BLaER1 (cell line): ENCODE measurements around the gene MAST3.
A peak's percentile ranks its signal among the peaks of the same experiment; 100 is the strongest.

ENCODE experiments used
- H3K27ac ChIP-seq: shearing (Covaris generic); formaldehyde crosslinking; 2 replicates; pipeline ENCODE4 v1.8.1; 2022
- H3K27me3 ChIP-seq: shearing (Covaris generic); formaldehyde crosslinking; 2 replicates; pipeline ENCODE4 v1.8.1; 2022
- H3K36me3 ChIP-seq: shearing (Covaris generic); formaldehyde crosslinking; 2 replicates; pipeline ENCODE4 v1.8.1; 2022
- H3K4me1 ChIP-seq: shearing (Covaris generic); formaldehyde crosslinking; 2 replicates; pipeline ENCODE4 v1.8.1; 2022
- H3K4me2 ChIP-seq: shearing (Covaris generic); formaldehyde crosslinking; 2 replicates; pipeline ENCODE4 v1.8.1; 2022
- H3K4me3 ChIP-seq: shearing (Covaris generic); formaldehyde crosslinking; 2 replicates; pipeline ENCODE4 v1.8.1; 2022
- H3K9ac ChIP-seq: shearing (Covaris generic); formaldehyde crosslinking; 2 replicates; pipeline ENCODE4 v1.8.1; 2022
- H3K9me3 ChIP-seq: shearing (Covaris generic); formaldehyde crosslinking; 2 replicates; pipeline ENCODE4 v1.8.1; 2022
- H4K20me1 ChIP-seq: shearing (Covaris generic); formaldehyde crosslinking; 2 replicates; pipeline ENCODE4 v1.8.1; 2022
- Cebpa-rat ChIP-seq: shearing (Covaris generic); IDR thresholded peaks from 2 replicates; pipeline ENCODE4 v1.8.1; 2022

Gene MAST3

GRCh38 chr19:18097217-18097992 is at the start of gene MAST3:
MAST3 (plus strand) TSS chr19:18097778; CDS start chr19:18097793, 15 bp downstream.
- Histone ChIP-seq H3K9ac (peak within 1 kb of the TSS; percentile 83), H3K4me3 (peak within 1 kb of the TSS; percentile 82), H3K27ac (peak within 1 kb of the TSS; percentile 73), H3K27me3 (no peaks in the 10 kb centered on the region), H3K4me2 (peak within 1 kb of the TSS; percentile 92), H3K9me3 (no peaks in the 10 kb centered on the region), H4K20me1 (no peaks in the 10 kb centered on the region), H3K36me3 (peaks cover 11% of the 10 kb centered on the region), H3K4me1 (peaks cover 49% of the 10 kb centered on the region)
- no peak for TF ChIP-seq Cebpa-rat

- Histone ChIP-seq H3K4me2 (no peak overlapping the region), H3K9me3 (no peaks in the 10 kb centered on the region), H4K20me1 (no peaks in the 10 kb centered on the region), H3K27me3 (no peaks in the 10 kb centered on the region), H3K27ac (peak overlapping the region; percentile 18; the same call in 1 of the 2 replicates), H3K9ac (no peak overlapping the region), H3K4me3 (no peak overlapping the region), H3K36me3 (no peaks in the 10 kb centered on the region), H3K4me1 (peaks cover 58% of the 10 kb centered on the region)
- no peak for TF ChIP-seq Cebpa-rat
These were observed 48.2 kb upstream of the MAST3 start for GRCh38 chr19:18049385-18049784.

GRCh38 chr19:18051887-18052286 is 45.7 kb upstream of the MAST3 start:
- peaks cover 33% of the 10 kb centered on the region for H3K4me1 ChIP-seq
- H3K9me3 ChIP-seq, result no peaks in the 10 kb centered on the region
- TF ChIP-seq Cebpa-rat, result no peak
- H4K20me1 ChIP-seq, result no peaks in the 10 kb centered on the region
- no peak overlapping the region for H3K9ac ChIP-seq
- no peaks in the 10 kb centered on the region for H3K27me3 ChIP-seq
- peak overlapping the region; percentile 59 for H3K4me2 ChIP-seq
- H3K36me3 ChIP-seq, result no peaks in the 10 kb centered on the region
- no peak overlapping the region for H3K4me3 ChIP-seq
- H3K27ac ChIP-seq, result no peak overlapping the region

- no peak for TF ChIP-seq Cebpa-rat
- H3K4me3 ChIP-seq, result no peak overlapping the region
- no peak overlapping the region for H3K9ac ChIP-seq
- no peaks in the 10 kb centered on the region for H4K20me1 ChIP-seq
- H3K27ac ChIP-seq, result no peak overlapping the region
- peaks cover 42% of the 10 kb centered on the region for H3K4me1 ChIP-seq
- H3K9me3 ChIP-seq, result no peaks in the 10 kb centered on the region
- H3K4me2 ChIP-seq, result no peak overlapping the region
- H3K36me3 ChIP-seq, result no peaks in the 10 kb centered on the region
- no peaks in the 10 kb centered on the region for H3K27me3 ChIP-seq
These were observed 43.9 kb upstream of the MAST3 start for GRCh38 chr19:18053576-18054219.

GRCh38 chr19:18055967-18056366 is 41.6 kb upstream of the MAST3 start:
- no peaks in the 10 kb centered on the region for H3K27me3 ChIP-seq
- no peak overlapping the region for H3K9ac ChIP-seq
- no peaks in the 10 kb centered on the region for H4K20me1 ChIP-seq
- no peak overlapping the region for H3K4me2 ChIP-seq
- H3K4me3 ChIP-seq, result no peak overlapping the region
- H3K4me1 ChIP-seq, result peaks cover 32% of the 10 kb centered on the region
- H3K36me3 ChIP-seq, result no peaks in the 10 kb centered on the region
- no peak for TF ChIP-seq Cebpa-rat
- no peaks in the 10 kb centered on the region for H3K9me3 ChIP-seq
- no peak overlapping the region for H3K27ac ChIP-seq

GRCh38 chr19:18057557-18057956 is 40.0 kb upstream of the MAST3 start:
- Histone ChIP-seq H3K27me3 (no peaks in the 10 kb centered on the region), H3K4me3 (no peak overlapping the region), H3K36me3 (no peaks in the 10 kb centered on the region), H3K27ac (peak overlapping the region; percentile 78), H4K20me1 (no peaks in the 10 kb centered on the region), H3K9me3 (no peaks in the 10 kb centered on the region), H3K9ac (peak overlapping the region; percentile 25; the same call in 1 of the 2 replicates), H3K4me1 (peaks cover 29% of the 10 kb centered on the region), H3K4me2 (peak overlapping the region; percentile 80)
- no peak for TF ChIP-seq Cebpa-rat

GRCh38 chr19:18058208-18059009 is 39.2 kb upstream of the MAST3 start:
- Histone ChIP-seq H3K4me1 (peaks cover 36% of the 10 kb centered on the region), H3K4me2 (peak overlapping the region; percentile 80), H3K9ac (peak overlapping the region; percentile 25; the same call in 1 of the 2 replicates), H4K20me1 (no peaks in the 10 kb centered on the region), H3K36me3 (no peaks in the 10 kb centered on the region), H3K27ac (peak overlapping the region; percentile 78), H3K4me3 (peak overlapping the region; percentile 62), H3K9me3 (no peaks in the 10 kb centered on the region), H3K27me3 (no peaks in the 10 kb centered on the region)
- TF ChIP-seq Cebpa-rat, result no peak

- H3K27me3 ChIP-seq, result no peaks in the 10 kb centered on the region
- peaks cover 37% of the 10 kb centered on the region for H3K4me1 ChIP-seq
- H3K9ac ChIP-seq, result no peak overlapping the region
- H3K27ac ChIP-seq, result no peak overlapping the region
- TF ChIP-seq Cebpa-rat, result no peak
- no peaks in the 10 kb centered on the region for H3K9me3 ChIP-seq
- H3K4me2 ChIP-seq, result no peak overlapping the region
- H4K20me1 ChIP-seq, result no peaks in the 10 kb centered on the region
- no peak overlapping the region for H3K4me3 ChIP-seq
- H3K36me3 ChIP-seq, result no peaks in the 10 kb centered on the region
These were observed 38.3 kb upstream of the MAST3 start for GRCh38 chr19:18059297-18059696.

- H3K9me3 ChIP-seq, result no peaks in the 10 kb centered on the region
- H4K20me1 ChIP-seq, result no peaks in the 10 kb centered on the region
- peaks cover 37% of the 10 kb centered on the region for H3K4me1 ChIP-seq
- no peaks in the 10 kb centered on the region for H3K36me3 ChIP-seq
- H3K27me3 ChIP-seq, result no peaks in the 10 kb centered on the region
- H3K9ac ChIP-seq, result no peak overlapping the region
- H3K4me2 ChIP-seq, result no peak overlapping the region
- no peak overlapping the region for H3K27ac ChIP-seq
- no peak for TF ChIP-seq Cebpa-rat
- H3K4me3 ChIP-seq, result no peak overlapping the region
These were observed 37.7 kb upstream of the MAST3 start for GRCh38 chr19:18059902-18060301.
